Measurements from ENCODE around the gene MIEF1.
"Not testable (repeated sequence)": the region's sequence is repeated elsewhere in the genome, so short reads cannot be mapped to it uniquely, and the experiment has no call there.

MIEF1 gene

DNA sequence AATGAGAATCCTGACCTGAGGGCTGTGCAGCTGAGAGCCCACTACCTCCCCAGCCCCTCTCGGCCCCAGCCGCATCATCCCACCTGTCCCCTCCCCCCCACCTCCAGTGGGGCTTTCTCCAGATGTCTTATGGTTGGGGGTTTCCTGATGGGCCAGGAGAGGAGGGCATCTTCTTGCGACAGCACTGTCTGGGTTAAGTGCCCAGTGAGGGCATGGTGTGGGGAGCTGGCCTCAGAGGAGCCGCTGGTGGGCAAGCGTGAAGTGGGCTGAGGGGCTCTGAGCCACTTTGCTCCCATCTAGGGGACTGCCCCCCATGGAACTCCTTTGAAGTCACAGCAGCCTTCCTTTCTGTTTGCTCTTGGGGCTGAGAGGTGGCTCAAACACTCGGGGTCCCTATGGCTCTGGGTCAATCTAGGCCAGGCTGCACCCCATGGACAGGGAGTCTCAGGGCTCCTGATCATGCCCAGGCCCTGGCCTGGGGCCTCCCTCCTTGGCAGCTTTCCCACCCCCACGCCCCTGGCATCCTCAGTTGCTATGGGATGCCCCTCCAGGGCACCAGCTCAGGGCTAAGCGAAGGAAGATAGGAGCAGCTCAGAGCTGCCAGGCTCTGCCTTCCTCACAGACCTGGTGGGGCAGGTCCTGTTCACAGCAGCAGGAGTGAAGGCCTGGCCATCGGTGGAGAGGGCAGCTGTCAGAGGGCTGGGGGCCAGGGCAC is 11.0 kb upstream of the MIEF1 start:
- no peak for DNase-seq

DNA sequence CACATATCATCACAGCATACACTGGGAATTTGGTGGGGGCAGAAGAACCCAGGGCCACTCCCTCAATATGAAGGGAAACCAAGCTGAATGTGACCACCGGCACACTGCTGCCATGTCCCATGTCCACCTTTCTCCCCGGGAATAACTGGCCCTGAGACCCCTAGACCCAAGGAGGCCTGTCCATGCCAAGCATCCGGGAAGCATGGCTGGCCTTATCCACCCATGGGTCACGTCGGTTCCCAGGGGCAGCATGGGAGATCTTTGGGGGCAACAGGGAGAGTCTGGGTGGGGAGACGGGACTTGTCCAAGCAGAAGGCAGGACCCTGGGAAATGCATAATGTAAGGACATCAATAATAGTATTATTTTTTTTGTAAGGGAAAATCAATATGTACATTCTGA is 10.4 kb upstream of the MIEF1 start:
- no peak for DNase-seq

DNA sequence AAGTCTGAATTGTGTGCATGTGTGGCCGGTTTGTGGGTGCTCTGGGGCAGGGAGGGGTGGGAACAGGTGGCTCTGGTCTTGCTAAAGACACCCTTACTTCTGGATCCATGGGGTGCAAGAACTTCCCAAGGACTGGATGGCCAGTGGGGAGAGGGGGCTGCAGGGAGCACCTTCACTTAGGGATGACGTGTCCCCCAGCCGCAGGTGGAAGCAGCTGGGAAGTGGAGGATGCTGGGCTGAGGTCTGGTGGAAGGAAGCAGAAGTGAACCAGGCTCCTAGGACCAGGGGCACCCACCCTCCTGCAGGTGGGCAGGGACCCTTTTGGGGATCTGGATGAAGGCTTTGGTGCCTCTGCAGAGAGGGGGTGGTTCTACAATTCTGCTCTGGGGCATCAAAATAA is 9.9 kb upstream of the MIEF1 start:
- DNase-seq = no peak

DNA sequence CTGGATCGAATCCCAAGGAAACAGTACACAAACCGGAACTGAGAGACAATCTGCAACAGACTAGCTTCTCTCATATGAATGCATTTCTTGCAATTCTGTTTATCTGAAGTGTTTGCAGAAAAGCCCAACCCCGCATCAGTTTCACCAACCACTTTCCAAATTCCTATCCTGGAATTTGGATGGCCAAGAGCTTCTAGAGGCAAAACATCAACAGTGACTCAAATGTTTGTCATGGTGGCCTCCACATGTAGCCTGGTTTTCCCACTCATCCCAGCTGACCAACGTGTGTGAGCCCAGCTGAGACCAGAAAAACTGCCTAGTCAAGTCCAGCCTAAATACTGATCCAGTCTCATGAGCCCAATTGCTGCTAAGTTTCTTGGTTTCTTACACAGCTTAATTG is 8.3 kb upstream of the MIEF1 start:
- DNase-seq = no peak

DNA sequence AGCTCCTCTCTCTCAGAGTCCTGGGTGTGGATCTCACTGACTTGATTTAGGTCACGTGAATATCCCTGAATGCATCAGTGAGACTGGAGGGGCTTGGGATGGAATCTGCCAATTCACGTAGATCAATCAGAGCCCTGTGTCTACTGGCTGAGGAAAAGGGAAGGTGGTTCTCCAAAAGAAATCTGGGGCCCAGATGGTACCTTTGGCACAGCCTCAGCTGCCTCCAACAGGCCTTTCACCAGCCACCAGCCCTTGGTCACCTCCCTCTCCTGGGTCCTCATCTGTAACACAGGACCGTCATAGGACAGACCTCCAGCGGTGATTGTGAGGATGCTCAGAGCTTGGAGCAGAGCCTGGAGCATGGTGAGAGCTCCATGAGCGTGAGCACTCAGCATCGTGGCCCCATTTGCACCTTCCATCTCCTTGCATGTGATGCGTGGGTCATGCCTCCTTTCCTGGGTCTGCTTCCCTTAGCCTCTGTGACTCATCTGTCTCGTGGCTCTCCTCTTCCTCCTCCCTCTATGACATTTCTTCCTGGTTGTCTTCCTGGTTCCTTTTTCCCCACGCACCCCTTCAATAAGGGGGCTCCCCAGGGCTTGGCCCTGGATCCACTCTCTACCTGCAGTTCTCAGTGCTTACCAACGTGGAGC is 7.5 kb upstream of the MIEF1 start:
- DNase-seq = no peak

DNA sequence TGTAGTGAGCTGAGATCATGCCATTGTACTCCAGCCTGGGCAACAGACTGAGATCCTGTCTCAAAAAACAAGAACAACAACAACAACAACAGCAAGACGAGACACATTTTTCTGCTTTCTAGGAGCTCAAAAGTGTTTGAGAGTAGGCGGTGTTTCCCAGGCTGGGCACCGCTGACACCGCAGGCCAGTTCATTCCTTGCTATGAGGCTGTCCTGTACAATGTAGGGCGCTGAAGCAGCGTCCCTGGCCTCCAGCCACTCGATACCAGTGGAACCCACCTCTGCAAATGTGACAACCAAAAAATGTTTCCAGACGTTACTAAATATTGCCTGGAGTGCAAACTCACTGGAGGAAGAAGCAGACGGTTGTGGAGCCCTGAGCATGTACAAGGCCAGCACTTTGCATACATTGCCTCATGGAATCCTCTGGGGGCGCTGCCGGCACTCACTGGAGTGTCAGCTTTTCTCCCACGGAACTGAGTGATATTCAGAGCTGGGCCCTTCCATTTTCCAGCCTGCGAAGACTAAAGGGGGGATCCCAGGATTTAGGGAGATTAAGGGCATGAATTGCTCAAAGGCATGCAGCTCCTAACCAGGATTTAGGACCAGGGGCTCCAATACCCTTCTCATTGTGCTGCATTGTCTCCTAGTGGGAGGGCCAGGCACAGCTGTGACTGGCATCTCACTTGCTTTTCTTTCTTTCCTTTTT is 5.8 kb upstream of the MIEF1 start:
- peak; percentile 55 for DNase-seq

DNA sequence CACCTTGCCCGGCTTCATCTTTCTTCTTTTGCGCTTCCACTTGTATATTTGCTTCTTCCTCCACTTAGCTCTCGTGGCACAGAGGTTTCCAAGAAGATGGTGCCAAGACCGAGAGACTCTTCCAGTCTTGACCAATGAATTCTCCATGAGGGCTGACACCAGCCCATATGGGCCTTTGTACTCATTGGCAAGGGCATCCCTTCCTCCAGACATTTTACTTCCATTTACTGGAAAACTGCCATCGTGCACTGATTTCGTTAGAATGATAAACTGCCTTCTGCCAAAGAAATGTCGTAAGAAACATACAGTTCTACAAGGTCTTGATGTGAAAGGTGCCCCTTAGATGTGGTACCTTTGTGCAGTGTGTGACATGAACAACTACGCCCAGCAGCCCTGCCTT is 4.7 kb upstream of the MIEF1 start:
- no peak for DNase-seq

DNA sequence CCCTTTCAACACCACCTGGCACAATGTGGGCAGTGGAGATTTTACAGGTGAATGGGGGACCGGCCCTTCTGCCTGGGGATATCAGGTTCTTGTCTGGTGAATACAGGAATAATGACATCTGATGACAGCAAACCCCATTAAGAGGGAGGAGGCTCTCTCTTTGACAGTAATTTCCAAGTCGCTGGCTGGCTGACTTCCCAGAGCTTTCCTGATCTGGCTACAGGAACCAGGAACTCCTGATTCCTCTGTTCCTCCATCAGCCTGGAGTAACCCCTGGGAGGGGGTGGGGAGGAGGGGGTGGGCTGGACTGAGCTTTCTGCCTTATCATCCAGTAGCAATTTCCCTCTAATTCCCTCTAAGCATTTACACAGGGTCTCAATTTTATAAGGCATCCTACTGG is 3.7 kb upstream of the MIEF1 start:
- DNase-seq = no peak

DNA sequence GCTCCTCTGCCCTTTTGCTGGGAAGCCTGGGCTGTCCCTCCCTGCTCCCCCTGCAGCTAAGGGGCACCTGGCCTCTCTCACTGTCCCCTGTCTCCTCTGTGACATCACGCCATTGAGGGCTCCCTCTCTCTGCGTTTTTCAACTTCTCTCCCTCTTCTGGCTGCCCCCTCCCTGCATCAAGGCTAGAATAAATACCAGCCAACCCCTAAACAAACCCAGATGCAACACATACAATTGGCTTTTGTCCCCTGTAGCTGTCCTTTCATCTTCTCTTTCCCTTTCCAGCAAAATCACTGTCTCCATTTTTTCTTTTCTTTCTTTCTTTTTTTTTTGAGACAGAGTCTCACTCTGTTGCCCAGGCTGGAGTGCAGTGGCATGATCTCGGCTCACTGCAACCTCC is 3.3 kb upstream of the MIEF1 start:
- DNase-seq = no peak

DNA sequence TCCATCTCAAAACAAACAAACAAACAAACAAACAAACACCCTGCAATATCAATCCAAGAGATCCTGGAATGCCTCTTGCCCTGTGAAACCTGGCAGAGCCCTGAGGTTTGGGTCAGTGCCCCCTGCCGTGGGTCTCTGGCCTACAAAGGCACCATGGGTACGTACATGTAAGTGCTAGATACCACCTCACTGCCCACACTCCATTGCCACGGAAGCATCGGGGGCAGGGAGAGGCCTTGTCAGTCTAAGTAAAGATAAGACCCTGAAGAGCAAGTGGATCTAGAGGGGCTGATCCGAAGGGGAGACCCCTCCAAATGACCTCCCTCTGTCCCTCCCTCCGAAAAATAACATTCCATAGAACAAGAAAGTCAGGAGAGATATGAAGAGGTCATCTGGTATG is 2.0 kb upstream of the MIEF1 start:
- no peak for DNase-seq

DNA sequence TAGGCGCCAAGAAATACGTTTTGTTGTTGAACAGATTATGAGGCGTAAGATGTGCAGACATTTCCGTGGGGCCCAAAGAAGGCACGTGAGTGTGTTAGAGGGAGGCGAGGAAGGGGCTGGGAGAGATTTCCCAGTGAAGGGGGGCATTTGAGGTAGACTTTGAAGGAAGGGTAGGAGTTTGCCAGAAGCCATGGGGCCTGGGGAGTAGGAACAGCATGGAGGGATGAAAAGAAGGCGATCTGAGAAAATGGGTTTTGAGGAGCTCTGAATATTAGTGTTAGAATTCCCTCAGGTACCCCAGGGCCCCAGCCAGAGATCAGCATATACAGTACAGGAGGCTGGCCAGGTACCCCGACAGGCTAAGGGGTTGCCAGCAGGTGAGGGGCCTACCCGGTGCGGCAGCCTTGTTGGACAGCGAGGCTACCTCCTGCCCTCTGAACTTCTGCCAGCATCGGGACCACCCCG is 414 bp upstream of the MIEF1 start:
- no peak for DNase-seq

DNA sequence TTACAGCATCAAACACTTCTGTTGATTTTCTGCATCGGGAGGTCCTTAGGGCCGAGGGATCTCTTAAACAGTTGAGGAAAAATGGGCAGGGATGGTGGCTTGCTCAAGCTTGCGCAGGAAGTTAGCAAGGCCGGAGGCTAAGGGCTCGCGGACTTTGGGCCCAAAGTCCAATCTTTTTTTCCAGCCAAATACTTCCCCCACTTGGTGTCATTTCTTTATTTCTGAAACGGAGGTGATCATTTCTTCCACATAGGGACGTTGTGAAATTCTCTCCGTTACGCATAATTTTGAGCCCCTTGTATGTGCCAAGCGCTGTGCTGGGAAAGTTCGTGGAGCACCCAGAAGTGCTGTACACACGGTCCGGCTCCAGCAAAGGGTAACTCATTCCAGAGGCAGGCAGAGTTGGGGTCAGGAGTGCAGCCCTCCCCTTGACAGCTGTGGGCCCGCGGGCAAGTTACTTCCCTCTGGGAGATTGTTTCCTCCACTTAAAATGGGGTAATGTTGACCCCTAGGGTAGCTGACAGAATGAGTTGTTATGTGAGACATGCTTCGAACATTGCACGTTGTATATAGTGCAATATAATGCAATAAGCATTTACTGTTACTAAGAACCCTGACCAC is 809 bp downstream of the MIEF1 start:
- DNase-seq = no peak

DNA sequence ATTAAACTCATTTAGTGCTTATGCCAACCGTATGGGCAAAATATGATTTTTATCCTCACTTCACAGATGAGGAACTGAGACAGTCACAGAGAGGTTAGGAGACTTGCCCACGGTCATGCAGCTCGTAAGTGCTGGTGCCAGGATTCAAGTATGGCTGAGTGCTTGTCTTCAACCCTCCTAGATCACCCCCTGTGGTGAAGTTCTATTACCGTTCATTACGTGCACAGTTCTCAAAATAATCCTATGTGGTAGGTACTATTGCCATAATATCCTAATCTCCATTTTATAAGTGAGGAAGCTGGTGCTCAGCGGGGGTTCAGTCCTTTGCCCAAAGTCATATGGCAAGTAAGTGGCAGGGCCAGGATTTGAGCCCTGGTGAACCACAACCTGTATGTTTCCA is 1.5 kb downstream of the MIEF1 start:
- no peak for DNase-seq

DNA sequence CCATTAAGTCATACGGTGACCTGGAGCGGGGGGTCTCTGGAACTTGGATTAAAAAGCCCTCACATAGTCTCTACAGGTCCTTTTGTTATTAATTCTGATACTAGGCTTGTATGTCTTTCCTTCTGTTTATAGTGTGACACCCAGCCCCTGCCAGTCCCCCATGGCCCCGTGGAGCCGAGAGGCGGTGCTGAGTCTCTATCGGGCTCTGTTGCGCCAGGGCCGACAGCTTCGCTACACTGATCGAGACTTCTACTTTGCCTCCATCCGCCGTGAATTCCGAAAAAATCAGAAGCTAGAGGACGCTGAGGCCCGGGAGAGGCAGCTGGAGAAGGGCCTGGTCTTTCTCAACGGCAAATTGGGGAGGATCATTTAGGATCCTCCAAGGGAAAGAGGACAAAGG is 2.0 kb downstream of the MIEF1 start:
- DNase-seq = no peak

DNA sequence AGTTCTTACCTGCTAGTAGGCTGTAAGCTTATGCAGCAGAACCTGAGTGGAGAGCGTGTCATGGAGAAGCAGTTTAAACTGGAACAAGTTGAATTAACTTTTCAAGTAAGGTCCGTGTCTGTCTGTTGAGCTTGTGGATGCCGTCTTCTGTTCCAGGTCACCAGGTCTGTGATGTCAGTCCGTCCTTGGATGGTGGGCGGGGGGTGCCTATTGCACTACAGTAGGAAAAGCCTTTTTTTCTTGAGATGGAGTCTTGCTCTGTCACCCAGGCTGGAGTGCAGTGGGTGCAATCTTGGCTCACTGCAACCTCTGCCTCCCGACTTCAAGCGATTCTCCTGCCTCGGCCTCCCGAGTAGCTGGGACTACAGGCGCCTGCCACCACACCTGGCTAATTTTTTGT is 4.9 kb downstream of the MIEF1 start:
- DNase-seq = not testable (repeated sequence)

DNA sequence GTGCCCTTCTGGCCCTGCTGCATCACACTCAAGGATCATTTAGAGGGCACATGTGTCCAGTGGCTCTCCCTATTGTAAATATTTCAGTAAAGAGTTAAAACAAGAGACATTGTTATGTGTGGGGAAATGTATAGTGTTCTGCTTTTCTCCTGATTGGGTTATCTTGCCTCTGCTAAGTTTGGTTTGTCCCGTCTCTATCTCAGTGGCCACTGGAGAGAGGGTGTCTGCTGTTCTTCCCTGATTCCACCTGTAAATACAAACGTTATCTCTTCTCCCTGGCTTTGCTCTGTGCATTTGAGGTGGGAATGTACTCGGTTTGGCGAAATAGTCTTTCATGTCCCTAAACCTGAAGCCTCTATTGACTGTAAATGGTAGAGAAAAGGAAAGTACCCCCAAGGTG is 6.3 kb downstream of the MIEF1 start:
- DNase-seq = no peak

DNA sequence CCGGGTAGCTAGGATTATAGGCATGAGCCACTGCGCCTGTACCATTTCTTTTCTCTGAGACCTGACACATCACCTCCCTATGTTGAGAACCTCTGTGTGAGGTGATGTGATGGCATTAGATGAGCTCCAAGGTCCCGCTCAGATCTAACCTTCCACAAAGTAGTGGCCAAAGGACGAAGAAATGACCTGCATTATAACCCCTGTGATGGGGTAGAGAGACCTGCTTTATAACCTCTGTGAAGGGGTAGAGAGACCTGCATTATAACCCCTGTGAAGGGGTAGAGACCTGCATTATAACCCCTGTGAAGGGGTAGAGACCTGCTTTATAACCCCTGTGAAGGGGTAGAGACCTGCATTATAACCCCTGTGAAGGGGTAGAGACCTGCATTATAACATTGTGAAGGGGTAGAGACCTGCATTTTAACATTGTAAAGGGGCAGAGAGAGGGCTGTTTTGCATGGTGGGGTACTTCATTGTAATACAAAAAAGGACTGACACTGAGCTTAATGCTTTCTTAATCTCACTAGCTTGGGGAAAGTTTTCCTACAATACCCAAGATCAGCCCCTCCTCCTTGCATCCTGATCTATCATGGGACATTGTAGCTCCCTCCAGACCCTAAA is 8.5 kb downstream of the MIEF1 start:
- DNase-seq = no peak

DNA sequence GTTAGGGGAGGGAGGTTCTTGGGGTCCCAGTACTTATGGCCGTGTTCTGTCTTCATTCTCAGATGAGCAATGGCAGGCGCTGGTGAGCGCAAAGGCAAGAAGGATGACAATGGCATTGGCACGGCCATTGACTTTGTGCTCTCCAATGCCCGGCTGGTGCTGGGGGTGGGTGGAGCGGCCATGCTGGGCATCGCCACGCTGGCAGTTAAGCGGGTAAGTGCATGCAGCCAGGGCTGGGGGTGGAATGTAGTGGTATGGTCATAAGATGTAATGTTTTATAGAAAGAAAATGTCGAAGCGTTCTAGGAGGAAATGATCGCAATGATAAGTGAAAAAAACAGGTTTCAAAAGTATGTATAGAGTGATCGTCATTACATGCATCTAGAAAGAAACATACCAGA is 9.1 kb downstream of the MIEF1 start:
- no peak for DNase-seq

DNA sequence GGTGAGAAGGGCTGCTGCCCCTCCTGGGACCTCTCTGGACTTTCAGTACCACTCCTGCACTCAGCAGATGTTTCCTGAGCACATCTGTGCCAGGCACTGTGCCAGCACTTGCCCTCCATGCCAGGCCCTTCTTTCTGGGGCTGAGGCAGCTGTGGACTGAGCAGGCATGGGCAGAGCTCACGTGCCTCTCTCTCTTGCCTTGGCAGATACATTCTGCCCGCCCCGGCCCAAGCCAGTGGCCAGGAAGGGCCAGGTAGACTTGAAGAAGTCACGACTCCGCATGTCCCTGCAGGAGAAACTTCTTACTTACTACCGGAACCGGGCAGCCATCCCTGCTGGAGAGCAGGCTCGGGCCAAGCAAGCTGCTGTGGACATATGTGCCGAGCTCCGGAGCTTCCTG is 9.9 kb downstream of the MIEF1 start:
- no peak for DNase-seq

DNA sequence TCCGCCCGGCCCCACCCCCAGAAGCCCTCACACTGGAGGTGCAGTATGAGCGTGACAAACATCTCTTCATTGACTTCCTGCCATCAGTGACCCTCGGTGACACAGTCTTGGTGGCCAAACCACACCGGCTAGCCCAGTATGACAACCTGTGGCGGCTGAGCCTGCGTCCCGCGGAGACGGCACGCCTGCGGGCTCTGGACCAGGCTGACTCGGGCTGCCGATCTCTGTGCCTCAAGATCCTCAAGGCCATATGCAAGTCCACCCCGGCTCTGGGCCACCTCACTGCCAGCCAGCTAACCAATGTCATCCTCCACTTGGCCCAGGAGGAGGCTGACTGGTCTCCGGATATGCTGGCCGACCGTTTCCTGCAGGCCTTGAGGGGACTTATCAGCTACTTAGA is 11.7 kb downstream of the MIEF1 start:
- no peak for DNase-seq

DNA sequence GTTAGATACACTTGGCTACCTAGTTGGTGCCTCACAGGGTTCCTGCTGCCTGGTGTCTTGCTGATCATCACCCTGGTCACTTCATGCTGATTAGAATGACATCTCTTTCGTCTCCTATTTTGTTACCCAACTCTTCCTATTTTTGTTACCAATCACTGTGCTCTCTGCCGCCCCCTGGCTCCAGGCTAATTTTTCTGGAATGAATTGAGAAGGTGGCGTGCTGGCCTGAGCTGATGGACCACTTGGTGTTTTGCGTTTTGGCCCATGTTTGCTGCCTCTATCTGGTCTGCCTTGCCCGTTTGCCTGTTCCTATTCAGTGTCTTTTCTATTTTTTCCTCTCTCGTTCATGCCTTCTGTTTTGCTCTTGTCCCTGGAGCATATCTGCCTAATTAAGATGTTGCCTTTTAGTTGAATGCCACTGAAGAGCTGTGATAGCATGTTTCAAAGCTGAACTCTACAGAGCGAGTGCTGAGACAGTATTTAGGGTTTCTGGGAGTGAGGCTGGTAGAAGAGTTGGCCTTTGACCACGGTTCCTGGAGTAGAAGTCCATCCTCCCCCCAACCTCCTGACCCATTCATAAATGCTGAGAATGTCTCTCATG is 12.4 kb downstream of the MIEF1 start:
- DNase-seq = peak; percentile 55

DNA sequence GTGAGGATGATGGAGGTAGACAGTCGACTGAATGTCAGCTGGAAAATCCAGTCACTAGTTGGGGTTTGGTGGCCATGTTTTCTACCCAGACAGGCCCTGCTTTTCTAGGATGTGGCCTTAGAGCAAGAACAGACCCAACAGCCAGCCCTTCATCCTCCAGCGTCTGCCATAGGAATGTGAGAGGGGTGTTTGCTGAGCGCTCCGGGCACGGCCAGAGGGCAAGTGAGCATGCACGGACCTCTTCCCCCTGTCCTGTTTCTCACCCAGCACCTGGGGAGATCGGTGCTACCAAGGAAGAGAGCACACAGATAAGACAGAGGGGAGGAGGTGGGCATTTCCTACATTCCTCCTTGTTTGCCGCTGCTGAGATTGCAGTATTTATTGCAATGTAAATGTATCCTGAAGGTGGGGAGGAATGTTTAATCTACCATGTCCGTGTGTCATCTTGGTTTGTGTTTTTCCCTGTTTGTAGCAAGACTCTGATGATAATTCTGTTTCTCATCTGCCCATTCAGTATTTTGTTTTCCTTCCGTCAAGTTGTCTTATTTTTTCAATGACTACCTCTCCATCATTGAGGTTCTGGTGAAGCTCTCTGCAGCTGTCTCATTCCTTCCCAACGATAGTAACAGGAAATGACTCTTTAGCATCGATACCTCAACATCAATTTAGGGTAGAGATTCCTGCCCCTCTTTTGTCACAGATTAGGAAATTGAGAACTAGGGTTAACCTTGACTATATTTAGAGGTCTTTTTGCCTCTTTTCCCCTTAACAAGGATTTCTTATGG is 13.4 kb downstream of the MIEF1 start:
- DNase-seq = no peak
